HepG2 (cell line): Measurements from ENCODE around the gene SPN. TPM values are rescaled to one million over a fixed set of nuclear protein-coding genes. Genes with fewer than 3 reads are reported as not detected.

ENCODE experiments used
- ADNP ChIP-seq: sonication (generic); formaldehyde crosslinking; IDR thresholded peaks from 2 replicates; pipeline ENCODE4 v1.4.0; 2020; ENCODE audit warnings: missing genetic modification reagents
- GFI1 ChIP-seq: sonication (generic); formaldehyde crosslinking; IDR thresholded peaks from 2 replicates; pipeline ENCODE4 v1.5.0; 2020; ENCODE audit warnings: missing genetic modification reagents, mild to moderate bottlenecking, borderline replicate concordance
- KDM2A ChIP-seq: sonication (generic); formaldehyde crosslinking; IDR thresholded peaks from 2 replicates; pipeline ENCODE4 v1.4.0; 2020; ENCODE audit warnings: low read depth, missing genetic modification reagents, borderline replicate concordance
- MBNL3 ChIP-seq: fragments of 250-450 bp; sonication (Bioruptor Pico); conservative IDR thresholded peaks from 2 replicates; pipeline ENCODE4 v1.8.0; 2022; ENCODE audit warnings: mild to moderate bottlenecking, inconsistent platforms
- MEF2D ChIP-seq: sonication (generic); formaldehyde crosslinking; IDR thresholded peaks from 2 replicates; pipeline ENCODE4 v1.5.1; 2020; ENCODE audit warnings: mild to moderate bottlenecking, missing genetic modification reagents
- NAIF1 ChIP-seq: sonication (generic); formaldehyde crosslinking; IDR thresholded peaks from 2 replicates; pipeline ENCODE4 v1.5.0; 2020; ENCODE audit warnings: mild to moderate bottlenecking, missing genetic modification reagents, borderline replicate concordance
- RARA ChIP-seq: IDR thresholded peaks from 2 replicates; pipeline ENCODE4 v1.6.1; 2016; ENCODE audit warnings: missing genetic modification reagents, missing compliant biosample characterization
- RARG ChIP-seq: sonication (generic); formaldehyde crosslinking; IDR thresholded peaks from 2 replicates; pipeline ENCODE4 v1.4.0; 2020; ENCODE audit warnings: low read depth, mild to moderate bottlenecking, missing genetic modification reagents
- RCOR2 ChIP-seq: IDR thresholded peaks from 2 replicates; pipeline ENCODE4 v1.6.1; 2016; ENCODE audit warnings: missing biosample characterization, missing genetic modification reagents
- SKI ChIP-seq: fragments of 450-650 bp; IDR thresholded peaks from one replicate; pipeline ENCODE4 v1.6.1; 2018; ENCODE audit warnings: mild to moderate bottlenecking; ENCODE audit not compliant: partially characterized antibody
- SMARCC2 ChIP-seq: fragments of 450-650 bp; IDR thresholded peaks from 2 replicates; pipeline ENCODE4 v1.6.1; 2017; ENCODE audit warnings: antibody characterized with exemption, mild to moderate bottlenecking
- SP1 ChIP-seq, 2 experiments: fragments of 450-650 bp in 1 of 2; sonication (generic) in 1 of 2; formaldehyde crosslinking in 1 of 2; IDR thresholded peaks; 2 replicates each; pipeline versions ENCODE4 v1.4.0 to v1.6.1; 2016 to 2020; ENCODE audit warnings: missing genetic modification reagents in 1 of 2
- WIZ ChIP-seq: sonication (generic); formaldehyde crosslinking; IDR thresholded peaks from 2 replicates; pipeline ENCODE4 v1.5.1; 2020; ENCODE audit warnings: mild to moderate bottlenecking, missing genetic modification reagents
- ZFP36L1 ChIP-seq: sonication (generic); formaldehyde crosslinking; IDR thresholded peaks from 2 replicates; pipeline ENCODE4 v1.8.0; 2022; ENCODE audit warnings: mild to moderate bottlenecking, missing genetic modification reagents, moderate library complexity
- ZMYM2 ChIP-seq: sonication (generic); formaldehyde crosslinking; IDR thresholded peaks from 2 replicates; pipeline ENCODE4 v1.8.0; 2022; ENCODE audit warnings: mild to moderate bottlenecking, missing genetic modification reagents
- ZNF207 ChIP-seq: fragments of 450-650 bp; IDR thresholded peaks from 2 replicates; pipeline ENCODE4 v1.6.1; 2016; ENCODE audit warnings: antibody characterized with exemption, borderline replicate concordance
- ZNF292 ChIP-seq: sonication (generic); formaldehyde crosslinking; IDR thresholded peaks from 2 replicates; pipeline ENCODE4 v1.8.1; 2022; ENCODE audit warnings: mild to moderate bottlenecking, low read depth, missing genetic modification reagents, borderline replicate concordance
- ZSCAN22 ChIP-seq: sonication (generic); formaldehyde crosslinking; IDR thresholded peaks from 2 replicates; pipeline ENCODE4 v1.4.0; 2020; ENCODE audit warnings: mild to moderate bottlenecking, missing genetic modification reagents
- polyA plus RNA-seq, 8 experiments: library from polyadenylated mRNA; depleted of rRNA in 3 of 8; stranded (reverse) in 7 of 8; unstranded in 1 of 8; fragments of >200 nt; fragmentation: Illumina TruSeq in 4 of 8; extraction: Trizol in 4 of 8; gene quantifications; 2 replicates each; pipeline versions ENCODE4 v1.2.1 to v1.2.3, GENCODE V29; 2011 to 2016; ENCODE audit warnings: low read depth in 4 of 8, missing spikeins in 1 of 8, mixed read lengths in 1 of 8; ENCODE audit not compliant: insufficient read depth in 1 of 8
- total RNA-seq, 5 experiments: library from RNA; depleted of rRNA; stranded (reverse); fragments of >200 nt; fragmentation: Illumina TruSeq; extraction: Trizol; gene quantifications; 2 replicates each; pipeline ENCODE4 v1.2.3, GENCODE V29; 2016; ENCODE audit warnings: low read depth in 1 of 5
- TF ChIP-seq, protein P1 (sequence below): sonication (generic); formaldehyde crosslinking; IDR thresholded peaks from 2 replicates; pipeline ENCODE4 v1.8.1; 2022; ENCODE audit warnings: low read depth, mild to moderate bottlenecking, missing genetic modification reagents
- TF ChIP-seq, protein P2 (sequence below): sonication (generic); formaldehyde crosslinking; IDR thresholded peaks from 2 replicates; pipeline ENCODE4 v1.8.0; 2022; ENCODE audit warnings: low read depth, missing genetic modification reagents
- TF ChIP-seq, protein P3 (sequence below): sonication (generic); formaldehyde crosslinking; IDR thresholded peaks from 2 replicates; pipeline ENCODE4 v1.8.1; 2023; ENCODE audit warnings: mild to moderate bottlenecking, missing genetic modification reagents, borderline replicate concordance
- TF ChIP-seq, protein P4 (sequence below): sonication (generic); formaldehyde crosslinking; IDR thresholded peaks from 2 replicates; pipeline ENCODE4 v1.5.0; 2020; ENCODE audit warnings: missing genetic modification reagents
- TF ChIP-seq, protein P5 (sequence below): sonication (generic); formaldehyde crosslinking; IDR thresholded peaks from 2 replicates; pipeline ENCODE4 v1.5.1; 2020; ENCODE audit warnings: mild to moderate bottlenecking, missing genetic modification reagents

Gene SPN
- total and polyA plus RNA-seq, 2 of the 13 experiments (the other 11 are each of a cell fraction or from before 2014, with no cell fraction given), result 0.22 to 1.6 TPM

DNA sequence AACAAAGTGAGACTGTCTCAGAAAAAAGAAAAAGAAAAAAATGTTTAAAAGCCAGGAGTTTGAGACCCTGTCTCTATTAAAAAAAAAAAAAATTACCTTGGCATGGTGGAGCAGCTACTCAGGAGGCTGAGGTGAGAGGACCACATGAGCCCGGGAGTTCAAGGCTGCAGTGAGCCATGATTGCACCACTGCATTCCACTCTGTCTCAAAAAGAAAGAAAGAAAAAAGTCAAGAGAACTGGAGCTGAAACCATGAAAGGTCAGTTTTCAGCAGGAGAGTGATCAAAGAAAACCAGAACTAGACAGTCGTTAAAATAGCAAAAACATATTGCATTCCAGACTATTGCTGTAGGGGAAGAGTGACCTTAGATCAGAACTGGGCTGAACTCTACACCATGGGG, 24.7 kb downstream of the SPN start (continued):
- TF ChIP-seq, protein P1, sequence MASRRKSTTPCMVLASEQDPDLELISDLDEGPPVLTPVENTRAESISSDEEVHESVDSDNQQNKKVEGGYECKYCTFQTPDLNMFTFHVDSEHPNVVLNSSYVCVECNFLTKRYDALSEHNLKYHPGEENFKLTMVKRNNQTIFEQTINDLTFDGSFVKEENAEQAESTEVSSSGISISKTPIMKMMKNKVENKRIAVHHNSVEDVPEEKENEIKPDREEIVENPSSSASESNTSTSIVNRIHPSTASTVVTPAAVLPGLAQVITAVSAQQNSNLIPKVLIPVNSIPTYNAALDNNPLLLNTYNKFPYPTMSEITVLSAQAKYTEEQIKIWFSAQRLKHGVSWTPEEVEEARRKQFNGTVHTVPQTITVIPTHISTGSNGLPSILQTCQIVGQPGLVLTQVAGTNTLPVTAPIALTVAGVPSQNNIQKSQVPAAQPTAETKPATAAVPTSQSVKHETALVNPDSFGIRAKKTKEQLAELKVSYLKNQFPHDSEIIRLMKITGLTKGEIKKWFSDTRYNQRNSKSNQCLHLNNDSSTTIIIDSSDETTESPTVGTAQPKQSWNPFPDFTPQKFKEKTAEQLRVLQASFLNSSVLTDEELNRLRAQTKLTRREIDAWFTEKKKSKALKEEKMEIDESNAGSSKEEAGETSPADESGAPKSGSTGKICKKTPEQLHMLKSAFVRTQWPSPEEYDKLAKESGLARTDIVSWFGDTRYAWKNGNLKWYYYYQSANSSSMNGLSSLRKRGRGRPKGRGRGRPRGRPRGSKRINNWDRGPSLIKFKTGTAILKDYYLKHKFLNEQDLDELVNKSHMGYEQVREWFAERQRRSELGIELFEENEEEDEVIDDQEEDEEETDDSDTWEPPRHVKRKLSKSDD, result no peak
- TF ChIP-seq MEF2D (CRISPR knock-in tag) (no peak), ZFP36L1 (CRISPR knock-in tag) (no peak), NAIF1 (CRISPR knock-in tag) (no peak), GFI1 (CRISPR knock-in tag) (no peak), RARG (CRISPR knock-in tag) (no peak), SKI (peak; percentile 41), ZNF292 (no peak), ADNP (CRISPR knock-in tag) (no peak), KDM2A (CRISPR knock-in tag) (no peak), SMARCC2 (no peak), RARA (peak; percentile 51), ZMYM2 (CRISPR knock-in tag) (no peak), SP1 (IDR thresholded peaks at IDR 0.05) (no peak), SP1 (CRISPR knock-in tag; IDR thresholded peaks at IDR 0.05) (no peak), ZNF207 (no peak), MBNL3 (no peak), RCOR2 (CRISPR knock-in tag) (no peak; the same call in 1 of the 2 replicates), WIZ (CRISPR knock-in tag) (no peak), ZSCAN22 (CRISPR knock-in tag) (no peak)
- TF ChIP-seq, protein P2, sequence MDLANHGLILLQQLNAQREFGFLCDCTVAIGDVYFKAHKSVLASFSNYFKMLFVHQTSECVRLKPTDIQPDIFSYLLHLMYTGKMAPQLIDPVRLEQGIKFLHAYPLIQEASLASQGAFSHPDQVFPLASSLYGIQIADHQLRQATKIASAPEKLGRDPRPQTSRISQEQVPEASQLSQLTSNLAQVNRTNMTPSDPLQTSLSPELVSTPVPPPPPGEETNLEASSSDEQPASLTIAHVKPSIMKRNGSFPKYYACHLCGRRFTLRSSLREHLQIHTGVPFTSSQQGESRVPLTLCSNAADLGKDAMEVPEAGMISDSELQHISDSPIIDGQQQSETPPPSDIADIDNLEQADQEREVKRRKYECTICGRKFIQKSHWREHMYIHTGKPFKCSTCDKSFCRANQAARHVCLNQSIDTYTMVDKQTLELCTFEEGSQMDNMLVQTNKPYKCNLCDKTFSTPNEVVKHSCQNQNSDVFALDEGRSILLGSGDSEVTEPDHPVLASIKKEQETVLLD, result no peak
- TF ChIP-seq, protein P3, sequence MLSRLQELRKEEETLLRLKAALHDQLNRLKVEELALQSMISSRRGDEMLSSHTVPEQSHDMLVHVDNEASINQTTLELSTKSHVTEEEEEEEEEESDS (CRISPR knock-in tag), result no peak
- TF ChIP-seq, protein P4, sequence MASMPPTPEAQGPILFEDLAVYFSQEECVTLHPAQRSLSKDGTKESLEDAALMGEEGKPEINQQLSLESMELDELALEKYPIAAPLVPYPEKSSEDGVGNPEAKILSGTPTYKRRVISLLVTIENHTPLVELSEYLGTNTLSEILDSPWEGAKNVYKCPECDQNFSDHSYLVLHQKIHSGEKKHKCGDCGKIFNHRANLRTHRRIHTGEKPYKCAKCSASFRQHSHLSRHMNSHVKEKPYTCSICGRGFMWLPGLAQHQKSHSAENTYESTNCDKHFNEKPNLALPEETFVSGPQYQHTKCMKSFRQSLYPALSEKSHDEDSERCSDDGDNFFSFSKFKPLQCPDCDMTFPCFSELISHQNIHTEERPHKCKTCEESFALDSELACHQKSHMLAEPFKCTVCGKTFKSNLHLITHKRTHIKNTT (CRISPR knock-in tag), result no peak
- TF ChIP-seq, protein P5, sequence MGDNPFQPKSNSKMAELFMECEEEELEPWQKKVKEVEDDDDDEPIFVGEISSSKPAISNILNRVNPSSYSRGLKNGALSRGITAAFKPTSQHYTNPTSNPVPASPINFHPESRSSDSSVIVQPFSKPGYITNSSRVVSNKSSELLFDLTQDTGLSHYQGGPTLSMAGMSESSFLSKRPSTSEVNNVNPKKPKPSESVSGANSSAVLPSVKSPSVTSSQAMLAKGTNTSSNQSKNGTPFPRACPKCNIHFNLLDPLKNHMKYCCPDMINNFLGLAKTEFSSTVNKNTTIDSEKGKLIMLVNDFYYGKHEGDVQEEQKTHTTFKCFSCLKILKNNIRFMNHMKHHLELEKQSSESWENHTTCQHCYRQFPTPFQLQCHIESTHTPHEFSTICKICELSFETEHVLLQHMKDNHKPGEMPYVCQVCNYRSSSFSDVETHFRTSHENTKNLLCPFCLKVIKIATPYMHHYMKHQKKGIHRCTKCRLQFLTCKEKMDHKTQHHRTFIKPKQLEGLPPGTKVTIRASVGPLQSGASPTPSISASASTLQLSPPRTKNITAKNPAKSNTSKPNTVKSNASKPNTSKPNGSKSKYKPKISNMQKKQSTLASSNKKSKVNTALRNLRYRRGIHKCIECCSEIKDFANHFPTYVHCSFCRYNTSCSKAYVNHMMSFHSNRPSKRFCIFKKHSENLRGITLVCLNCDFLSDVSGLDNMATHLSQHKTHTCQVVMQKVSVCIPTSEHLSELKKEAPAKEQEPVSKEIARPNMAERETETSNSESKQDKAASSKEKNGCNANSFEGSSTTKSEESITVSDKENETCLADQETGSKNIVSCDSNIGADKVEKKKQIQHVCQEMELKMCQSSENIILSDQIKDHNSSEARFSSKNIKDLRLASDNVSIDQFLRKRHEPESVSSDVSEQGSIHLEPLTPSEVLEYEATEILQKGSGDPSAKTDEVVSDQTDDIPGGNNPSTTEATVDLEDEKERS (CRISPR knock-in tag), result peak; percentile 66; the same call in 1 of the 2 replicates
